IMR-90 (cell line): ENCODE results near the gene MOV10. TPM values are rescaled to one million over a fixed set of nuclear protein-coding genes. Genes with fewer than 3 reads are reported as not detected.

ENCODE experiments used
- ATAC-seq: fragments of 200-7000 bp; cut with Tn5 transposase; 2 replicates; pipeline ENCODE4 v1.9.1; 2020; ENCODE audit warnings: low read depth, mild to moderate bottlenecking, moderate library complexity
- BruUV-seq: library from RNA; stranded (reverse); fragments of 400-500 nt; replicated peaks from 2 replicates; lab custom pipeline; 2021; lab: Mats Ljungman, UMichigan
- CTCF ChIA-PET: fragments of 300-600 bp; formaldehyde crosslinking; extraction: SDS; loops from one replicate; lab custom pipeline; 2021; ENCODE audit warnings: antibody characterized with exemption; lab: Yijun Ruan, JAX
- POLR2A ChIA-PET: fragments of 300-600 bp; sonication (Branson Sonifier 250); formaldehyde crosslinking; loops from one replicate; lab custom pipeline; 2022; ENCODE audit warnings: antibody characterized with exemption; ENCODE audit not compliant: unreplicated experiment; lab: Charles Lee
- DNase-seq: peaks from one replicate; pipeline ENCODE4 v3.0.0; 2013
- H2AFZ ChIP-seq: replicated peaks from 2 replicates; pipeline ENCODE3; 2013; ENCODE audit warnings: low read length, mild to moderate bottlenecking; ENCODE audit not compliant: poor library complexity
- H2AK5ac ChIP-seq: 2 replicates; pipeline ENCODE4 v1.6.1; 2013; ENCODE audit warnings: low read depth, low read length, inconsistent platforms
- H2AK9ac ChIP-seq: replicated peaks from 2 replicates; pipeline ENCODE3; 2013; ENCODE audit warnings: mild to moderate bottlenecking, low read depth, low read length, moderate library complexity; ENCODE audit not compliant: poor library complexity
- H2BK120ac ChIP-seq: 2 replicates; pipeline ENCODE4 v1.6.1; 2013; ENCODE audit warnings: low read depth, low read length, inconsistent platforms
- H2BK15ac ChIP-seq: 3 replicates; pipeline ENCODE4 v1.6.1; 2013; ENCODE audit warnings: low read depth, low read length, inconsistent platforms
- H2BK20ac ChIP-seq: 2 replicates; pipeline ENCODE4 v1.6.1; 2013; ENCODE audit warnings: low read depth, mild to moderate bottlenecking, inconsistent platforms, low read length, moderate library complexity
- H2BK5ac ChIP-seq: 2 replicates; pipeline ENCODE4 v1.6.1; 2013; ENCODE audit warnings: mild to moderate bottlenecking, low read depth, low read length, inconsistent platforms; ENCODE audit not compliant: poor library complexity, severe bottlenecking
- H3K14ac ChIP-seq: replicated peaks from 2 replicates; pipeline ENCODE4 v1.6.1; 2013; ENCODE audit warnings: low read depth, low read length, inconsistent platforms
- H3K18ac ChIP-seq: 2 replicates; pipeline ENCODE4 v1.6.1; 2013; ENCODE audit warnings: low read depth, low read length, control low read depth
- H3K23ac ChIP-seq: 2 replicates; pipeline ENCODE4 v1.6.1; 2013; ENCODE audit warnings: low read depth, low read length, inconsistent platforms
- H3K27ac ChIP-seq: 2 replicates; pipeline ENCODE4 v1.5.1; 2013; ENCODE audit warnings: mild to moderate bottlenecking, control low read depth, low read length; ENCODE audit not compliant: insufficient read depth
- H3K27me3 ChIP-seq: 2 replicates; pipeline ENCODE4 v1.6.1; 2013; ENCODE audit warnings: low read length; ENCODE audit not compliant: control insufficient read depth, insufficient read depth
- H3K36me3 ChIP-seq: 2 replicates; pipeline ENCODE4 v1.6.1; 2013; ENCODE audit warnings: low read length, mixed read lengths; ENCODE audit not compliant: control insufficient read depth, insufficient read depth
- H3K4ac ChIP-seq: 2 replicates; pipeline ENCODE4 v1.6.1; 2013; ENCODE audit warnings: low read depth, low read length, inconsistent platforms
- H3K4me1 ChIP-seq: 2 replicates; pipeline ENCODE4 v1.6.1; 2013; ENCODE audit warnings: low read length, mixed read lengths; ENCODE audit not compliant: control insufficient read depth, insufficient read depth
- H3K4me2 ChIP-seq: 2 replicates; pipeline ENCODE4 v1.6.1; 2013; ENCODE audit warnings: low read depth, mild to moderate bottlenecking, control low read depth, low read length, moderate library complexity
- H3K4me3 ChIP-seq: 2 replicates; pipeline ENCODE4 v1.5.1; 2013; ENCODE audit warnings: low read depth, mild to moderate bottlenecking, control low read depth, low read length, moderate library complexity; ENCODE audit not compliant: insufficient read depth
- H3K56ac ChIP-seq: 2 replicates; pipeline ENCODE4 v1.6.1; 2013; ENCODE audit warnings: low read length, inconsistent platforms; ENCODE audit not compliant: insufficient read depth; ENCODE audit errors: extremely low read depth
- H3K79me1 ChIP-seq, 2 experiments: 2 replicates each; pipeline ENCODE4 v1.6.1; 2013; ENCODE audit warnings: low read length in 2 of 2, inconsistent platforms in 1 of 2, low read depth in 1 of 2
- H3K9ac ChIP-seq: 2 replicates; pipeline ENCODE4 v1.6.1; 2013; ENCODE audit warnings: low read depth, low read length, control low read depth
- H3K9me1 ChIP-seq: 2 replicates; pipeline ENCODE4 v1.6.1; 2013; ENCODE audit warnings: low read length, inconsistent platforms; ENCODE audit not compliant: insufficient read depth
- H3K9me3 ChIP-seq: 2 replicates; pipeline ENCODE4 v1.6.1; 2013; ENCODE audit warnings: low read length; ENCODE audit not compliant: control insufficient read depth, insufficient read depth
- H4K20me1 ChIP-seq: 2 replicates; pipeline ENCODE4 v1.6.1; 2013; ENCODE audit warnings: low read length, inconsistent platforms; ENCODE audit not compliant: insufficient read depth
- H4K5ac ChIP-seq: 2 replicates; pipeline ENCODE4 v1.6.1; 2013; ENCODE audit warnings: mild to moderate bottlenecking, low read depth, low read length, control low read depth
- H4K8ac ChIP-seq, 2 experiments: 2 replicates each; pipeline ENCODE4 v1.6.1; 2013; ENCODE audit warnings: low read depth in 2 of 2, low read length in 2 of 2, control low read depth in 1 of 2, inconsistent platforms in 1 of 2
- H4K91ac ChIP-seq: 2 replicates; pipeline ENCODE4 v1.6.1; 2013; ENCODE audit warnings: low read depth, low read length, inconsistent platforms; ENCODE audit not compliant: insufficient read depth
- BHLHE40 ChIP-seq: fragments of 150-350 bp; IDR thresholded peaks from 2 replicates; pipeline ENCODE4 v1.6.1; 2016; ENCODE audit warnings: mild to moderate bottlenecking, low read depth, low read length
- CEBPB ChIP-seq: IDR thresholded peaks from 2 replicates; pipeline ENCODE4 v1.6.1; 2012; ENCODE audit warnings: low read depth, low read length, improper control_type of control experiment
- CHD1 ChIP-seq: IDR thresholded peaks from 2 replicates; pipeline ENCODE4 v1.6.1; 2012; ENCODE audit warnings: low read depth, low read length, improper control_type of control experiment
- CTCF ChIP-seq: conservative IDR thresholded peaks from 2 replicates; pipeline ENCODE4 v1.5.1; 2012; ENCODE audit warnings: mild to moderate bottlenecking, low read depth, low read length, improper control_type of control experiment
- FOS ChIP-seq: fragments of 150-350 bp; IDR thresholded peaks from 2 replicates; pipeline ENCODE4 v1.6.1; 2016; ENCODE audit warnings: low read depth, low read length
- MAFK ChIP-seq: IDR thresholded peaks from 2 replicates; pipeline ENCODE4 v1.6.1; 2012; ENCODE audit warnings: low read depth, low read length, improper control_type of control experiment
- MAZ ChIP-seq: IDR thresholded peaks from 2 replicates; pipeline ENCODE4 v1.6.1; 2012; ENCODE audit warnings: low read depth, mild to moderate bottlenecking, low read length, improper control_type of control experiment, moderate library complexity, borderline replicate concordance
- MXI1 ChIP-seq: IDR thresholded peaks from 2 replicates; pipeline ENCODE4 v1.6.1; 2012; ENCODE audit warnings: low read depth, mild to moderate bottlenecking, low read length, moderate library complexity, borderline replicate concordance
- NFE2L2 ChIP-seq: fragments of 150-350 bp; IDR thresholded peaks from 2 replicates; pipeline ENCODE4 v1.6.1; 2016; ENCODE audit warnings: low read depth, mild to moderate bottlenecking, low read length
- POLR2A ChIP-seq: IDR thresholded peaks from 2 replicates; pipeline ENCODE4 v1.6.1; 2012; ENCODE audit warnings: mild to moderate bottlenecking, low read depth, low read length
- RAD21 ChIP-seq: IDR thresholded peaks from 2 replicates; pipeline ENCODE4 v1.6.1; 2012; ENCODE audit warnings: low read length, improper control_type of control experiment
- RCOR1 ChIP-seq: IDR thresholded peaks from 2 replicates; pipeline ENCODE4 v1.6.1; 2012; ENCODE audit warnings: mild to moderate bottlenecking, low read length, improper control_type of control experiment; ENCODE audit not compliant: insufficient replicate concordance
- RFX5 ChIP-seq: IDR thresholded peaks from 2 replicates; pipeline ENCODE4 v1.8.0; 2012; ENCODE audit warnings: low read depth, mild to moderate bottlenecking, low read length, moderate library complexity
- SMC3 ChIP-seq: fragments of 150-350 bp; IDR thresholded peaks from 2 replicates; pipeline ENCODE4 v1.6.1; 2016; ENCODE audit warnings: low read depth, mild to moderate bottlenecking, antibody characterized with exemption, low read length, moderate library complexity
- USF2 ChIP-seq: fragments of 150-350 bp; IDR thresholded peaks from 2 replicates; pipeline ENCODE4 v1.6.1; 2017; ENCODE audit warnings: mild to moderate bottlenecking, antibody characterized with exemption, low read length, low read depth
- WGBS, 2 experiments: methylation state at CpG; one replicate each; pipeline versions ENCODE4 v1.1.5 to v1.1.7; 2013; ENCODE audit warnings: missing lambda C conversion rate in 2 of 2; ENCODE audit not compliant: insufficient read length in 1 of 2; ENCODE audit errors: extremely low coverage in 2 of 2; 5-methylcytosine and 5-hydroxymethylcytosine counted together
- dilution Hi-C: fragments of 300-500 bp; cut with HindIII; formaldehyde crosslinking; loops from one replicate; pipeline ENCODE4 v1.14.3; 2018; ENCODE audit warnings: low sequenced_read_pairs; ENCODE audit not compliant: unreplicated experiment
- in situ Hi-C: fragments of 300-500 bp; cut with MboI; formaldehyde crosslinking; loops from 3 replicates; pipeline ENCODE4 v1.14.3; 2019; ENCODE audit warnings: low sequenced_read_pairs, inconsistent platforms, mixed read lengths
- intact Hi-C: fragments of 100-400 bp; cut with micrococcal nuclease; formaldehyde crosslinking; loops from 2 replicates; pipeline ENCODE4 v1.10.0; 2022
- polyA plus RNA-seq, 3 experiments: library from polyadenylated mRNA; depleted of rRNA; stranded (reverse); fragments of >200 nt; gene quantifications; 2 replicates each; pipeline ENCODE4 v1.2.3, GENCODE V29; 2012; ENCODE audit warnings: low replicate concordance in 1 of 3
- total RNA-seq: library from RNA; depleted of rRNA; stranded (reverse); fragments of >200 nt; gene quantifications from 2 replicates; pipeline ENCODE4 v1.2.3, GENCODE V29; 2012
- TF ChIP-seq, protein P1 (sequence below): fragments of 150-350 bp; IDR thresholded peaks from 2 replicates; pipeline ENCODE4 v1.6.1; 2016; ENCODE audit warnings: low read depth, mild to moderate bottlenecking, low read length, moderate library complexity, borderline replicate concordance

Gene MOV10
- total and polyA plus RNA-seq, 2 of the 4 experiments (the other 2 are of a cell fraction): 36.7 to 103 TPM

- Histone ChIP-seq H2BK20ac (peak overlapping the region; percentile 4; the same call in 1 of the 2 replicates), H3K56ac (no peak overlapping the region), H3K27me3 (peaks cover 6% of the 10 kb centered on the region; the same call in 1 of the 2 replicates), H3K4me2 (no peak overlapping the region), H4K8ac (0 out of 4 replicates have a peak overlapping the region, but pooled peaks of 1 of the 2 experiments have one; percentile 7), H3K9me1 (no peaks in the 10 kb centered on the region), H3K27ac (no peak overlapping the region), H2AK5ac (peak overlapping the region; percentile 82), H3K36me3 (no peaks in the 10 kb centered on the region), H4K91ac (no peak overlapping the region; the same call in 1 of the 2 replicates), H2BK120ac (peak overlapping the region; percentile 26; the same call in 1 of the 2 replicates), H2BK5ac (no peak overlapping the region), H3K9me3 (no peaks in the 10 kb centered on the region), H4K5ac (no peak overlapping the region), H4K20me1 (no peaks in the 10 kb centered on the region), H2AK9ac (no peak overlapping the region), H2BK15ac (peak overlapping the region; percentile 59; the same call in 2 of the 3 replicates), H3K9ac (no peak overlapping the region), H3K4me1 (peaks cover 6% of the 10 kb centered on the region; the same call in 1 of the 2 replicates), H3K4ac (0 out of 2 replicates have a peak overlapping the region, but pooled peaks have one; percentile 1), H2AFZ (no peak overlapping the region), H3K23ac (no peak overlapping the region), H3K14ac (peak overlapping the region; percentile 23; the same call in 1 of the 2 replicates), H3K18ac (no peak overlapping the region), H3K79me1 (no peaks in the 10 kb centered on the region), H3K4me3 (no peak overlapping the region)
- in situ Hi-C loops (no loop called here), intact Hi-C loops (no loop called here), dilution Hi-C loops (no loop called here)
- ChIA-PET CTCF (interaction anchor here (0.9 kb wide), 1 partner anchor 19 kb away, joined by 4 read pairs; a partner anchor contains a TSS), POLR2A (no interaction called here)
- BruUV-seq: no TSS peak
- ATAC-seq (no peak), DNase-seq (no peak)
- TF ChIP-seq NFE2L2 (no peak), FOS (no peak), MAZ (no peak), SMC3 (no peak), BHLHE40 (no peak), RAD21 (no peak), MAFK (no peak), POLR2A (no peak), CHD1 (no peak), RCOR1 (no peak), USF2 (no peak), CTCF (no peak), RFX5 (no peak), CEBPB (no peak), MXI1 (no peak)
- TF ChIP-seq, protein P1, sequence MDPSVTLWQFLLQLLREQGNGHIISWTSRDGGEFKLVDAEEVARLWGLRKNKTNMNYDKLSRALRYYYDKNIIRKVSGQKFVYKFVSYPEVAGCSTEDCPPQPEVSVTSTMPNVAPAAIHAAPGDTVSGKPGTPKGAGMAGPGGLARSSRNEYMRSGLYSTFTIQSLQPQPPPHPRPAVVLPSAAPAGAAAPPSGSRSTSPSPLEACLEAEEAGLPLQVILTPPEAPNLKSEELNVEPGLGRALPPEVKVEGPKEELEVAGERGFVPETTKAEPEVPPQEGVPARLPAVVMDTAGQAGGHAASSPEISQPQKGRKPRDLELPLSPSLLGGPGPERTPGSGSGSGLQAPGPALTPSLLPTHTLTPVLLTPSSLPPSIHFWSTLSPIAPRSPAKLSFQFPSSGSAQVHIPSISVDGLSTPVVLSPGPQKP: no peak
- WGBS, 2 experiments: 83% methylated on average over 2 of the region's 3 CpGs; no CpG with 5 or more reads in 1 of the 2 experiments
Measured at GRCh38 chr1:112737573-112737972, 63.1 kb downstream of the MOV10 start.
